ENCODE results near the gene YOD1. TPM values are rescaled to one million over a fixed set of nuclear protein-coding genes. Genes with fewer than 3 reads are reported as not detected.

YOD1 gene
- total RNA-seq: 10 to 100 TPM; 11.6 to 17.7 (median 13.5) TPM

DNA sequence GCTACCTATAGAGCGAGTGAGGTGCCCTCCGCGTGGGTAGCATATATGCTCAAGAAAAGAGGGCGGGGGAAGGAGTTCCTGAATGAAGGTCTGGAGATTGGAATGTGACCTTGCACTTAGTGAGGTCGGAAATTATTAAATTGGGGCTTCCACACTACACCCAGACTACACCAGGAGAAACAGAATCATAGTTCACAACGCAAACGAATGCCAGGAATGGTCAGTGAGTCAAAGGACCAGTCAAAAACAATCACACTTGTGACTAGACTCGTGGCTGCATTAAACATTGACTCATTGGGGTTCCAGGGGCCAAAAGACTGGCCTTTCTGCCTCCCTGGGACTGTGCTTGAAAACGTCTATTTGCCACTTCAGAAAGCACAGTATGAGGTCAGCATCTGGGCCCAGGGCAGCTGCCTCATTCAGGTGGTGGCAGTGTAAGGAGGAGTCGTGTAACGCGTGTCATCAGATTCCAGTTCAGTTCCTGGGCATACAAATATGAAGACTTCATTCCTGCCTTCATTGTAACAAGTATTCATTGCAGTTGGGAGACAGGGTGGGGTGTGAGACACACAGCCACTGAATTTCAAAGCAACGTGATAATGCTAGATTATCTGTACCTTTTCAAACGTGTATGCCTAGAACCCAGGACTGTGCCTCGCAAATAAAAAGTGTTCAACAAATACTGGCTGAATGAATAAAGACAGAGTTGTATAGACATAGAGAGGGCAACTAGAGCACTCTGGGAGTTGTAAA is at the start of gene YOD1:
Gene YOD1 (minus strand): TSS at position 18 of the 753 bp plus-strand sequence. CDS start 178 bp downstream, outside the sequence.
- no peaks in the 10 kb centered on the region for H3K27me3 ChIP-seq
- TF ChIP-seq, protein P1, sequence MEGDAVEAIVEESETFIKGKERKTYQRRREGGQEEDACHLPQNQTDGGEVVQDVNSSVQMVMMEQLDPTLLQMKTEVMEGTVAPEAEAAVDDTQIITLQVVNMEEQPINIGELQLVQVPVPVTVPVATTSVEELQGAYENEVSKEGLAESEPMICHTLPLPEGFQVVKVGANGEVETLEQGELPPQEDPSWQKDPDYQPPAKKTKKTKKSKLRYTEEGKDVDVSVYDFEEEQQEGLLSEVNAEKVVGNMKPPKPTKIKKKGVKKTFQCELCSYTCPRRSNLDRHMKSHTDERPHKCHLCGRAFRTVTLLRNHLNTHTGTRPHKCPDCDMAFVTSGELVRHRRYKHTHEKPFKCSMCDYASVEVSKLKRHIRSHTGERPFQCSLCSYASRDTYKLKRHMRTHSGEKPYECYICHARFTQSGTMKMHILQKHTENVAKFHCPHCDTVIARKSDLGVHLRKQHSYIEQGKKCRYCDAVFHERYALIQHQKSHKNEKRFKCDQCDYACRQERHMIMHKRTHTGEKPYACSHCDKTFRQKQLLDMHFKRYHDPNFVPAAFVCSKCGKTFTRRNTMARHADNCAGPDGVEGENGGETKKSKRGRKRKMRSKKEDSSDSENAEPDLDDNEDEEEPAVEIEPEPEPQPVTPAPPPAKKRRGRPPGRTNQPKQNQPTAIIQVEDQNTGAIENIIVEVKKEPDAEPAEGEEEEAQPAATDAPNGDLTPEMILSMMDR (IDR thresholded peaks at IDR 0.05): no peak
- H3K27ac ChIP-seq: peak within 1 kb of the TSS; percentile 77 to 97 (median 97)
- no peaks in the 10 kb centered on the region for H3K9me3 ChIP-seq
- H3K4me3 ChIP-seq (replicated peaks in 1 of 3): peak within 1 kb of the TSS; percentile 92 to 99 (median 99)
- peaks cover 33 to 40% of the 10 kb centered on the region in 2 donors for H3K4me1 ChIP-seq
- intact Hi-C loops (cut with DNase I): no loop called here
- WGBS, 2 donors: 53 to 64% methylated on average over 15 of the region's 15 CpGs
- DNase-seq: peak in 1 of 2 donors; percentile 21
- H3K36me3 ChIP-seq: peaks cover 11 to 13% of the 10 kb centered on the region in 2 donors

DNA sequence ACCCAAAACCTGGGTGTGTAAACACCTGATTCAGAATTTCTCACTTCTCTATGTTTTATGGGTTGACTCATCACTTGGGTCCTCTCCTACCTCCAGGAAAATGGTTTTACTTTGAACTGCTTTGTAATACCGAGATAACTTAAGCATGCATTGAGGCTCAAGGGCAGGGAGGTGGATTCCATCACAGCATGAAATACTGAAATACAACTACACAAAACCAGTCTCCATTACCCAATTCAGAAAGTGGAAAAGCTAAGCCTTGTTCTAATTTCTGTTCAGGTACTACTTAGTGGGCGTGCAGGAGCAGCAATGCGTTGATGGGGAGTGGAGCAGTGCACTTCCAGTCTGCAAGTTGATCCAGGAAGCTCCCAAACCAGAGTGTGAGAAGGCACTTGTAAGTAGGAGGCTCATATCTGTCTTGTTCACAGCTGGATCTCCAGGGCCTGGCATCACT is 46.9 kb upstream of the YOD1 start:
- Histone ChIP-seq H3K9me3 (no peaks in the 10 kb centered on the region), H3K4me3 (replicated peaks in 1 of 3) (no peak overlapping the region), H3K4me1 (no peaks in the 10 kb centered on the region), H3K36me3 (no peaks in the 10 kb centered on the region), H3K27me3 (no peaks in the 10 kb centered on the region), H3K27ac (no peak overlapping the region)
- intact Hi-C loops (cut with DNase I): no loop called here
- 97 to 99% methylated on average over 3 of the region's 3 CpGs for WGBS, 2 donors
- TF ChIP-seq POLR2A (IDR thresholded peaks at IDR 0.05): no peak
- TF ChIP-seq, protein P1 (IDR thresholded peaks at IDR 0.05): no peak
- DNase-seq: no peak

DNA sequence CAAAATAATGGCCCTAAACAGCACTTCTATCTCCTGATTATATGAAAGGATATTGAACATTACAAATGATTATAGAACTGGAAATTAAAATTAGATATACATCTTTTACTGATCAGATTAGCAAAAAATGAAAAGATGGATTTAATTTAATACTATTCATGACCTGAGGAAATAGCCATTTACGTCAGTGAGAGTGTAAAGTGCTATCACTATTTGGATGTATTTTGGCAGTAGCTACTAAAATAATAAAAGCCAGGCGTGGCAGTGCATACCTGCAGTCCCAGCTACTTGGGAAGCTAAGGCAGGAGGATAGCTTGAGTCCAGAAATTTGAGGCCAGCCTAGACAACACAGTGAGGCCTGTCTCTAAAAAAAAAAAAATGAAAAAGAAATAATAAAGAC is 42.9 kb upstream of the YOD1 start:
- no peaks in the 10 kb centered on the region for H3K4me1 ChIP-seq
- H3K4me3 ChIP-seq (replicated peaks in 1 of 3): no peak overlapping the region
- H3K27me3 ChIP-seq: no peaks in the 10 kb centered on the region
- WGBS, 2 donors: 63 to 67% methylated on average over 2 of the region's 2 CpGs
- H3K27ac ChIP-seq: no peak overlapping the region
- TF ChIP-seq, protein P1 (IDR thresholded peaks at IDR 0.05): no peak
- DNase-seq: no peak
- no peaks in the 10 kb centered on the region for H3K9me3 ChIP-seq
- H3K36me3 ChIP-seq: no peaks in the 10 kb centered on the region
- intact Hi-C loops (cut with DNase I): no loop called here

DNA sequence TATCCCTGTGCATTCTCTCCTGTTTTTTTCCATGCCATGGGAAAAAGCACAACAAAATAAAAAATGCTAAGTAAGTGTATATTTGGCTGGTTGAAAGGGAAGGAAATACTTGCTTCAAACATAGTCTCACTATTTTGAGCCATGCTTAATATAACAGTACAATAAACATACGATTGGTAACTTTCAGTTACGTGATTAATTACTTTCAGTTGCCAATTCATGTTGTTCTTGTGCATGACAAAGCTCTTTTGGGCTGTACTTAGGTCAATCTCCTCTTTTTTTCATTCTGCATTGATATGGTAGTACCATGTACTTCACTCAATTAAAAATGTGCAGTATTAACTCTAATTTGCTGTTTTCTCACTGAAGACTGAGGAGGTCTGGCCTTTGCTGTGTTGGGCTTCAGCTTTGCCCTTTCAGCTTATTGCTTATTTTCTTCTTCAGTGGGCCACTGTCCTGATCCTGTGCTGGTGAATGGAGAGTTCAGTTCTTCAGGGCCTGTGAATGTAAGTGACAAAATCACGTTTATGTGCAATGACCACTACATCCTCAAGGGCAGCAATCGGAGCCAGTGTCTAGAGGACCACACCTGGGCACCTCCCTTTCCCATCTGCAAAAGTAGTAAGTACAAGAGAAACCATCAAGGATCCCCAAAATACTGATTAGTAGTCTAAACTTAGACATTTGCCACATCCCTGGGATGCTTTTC is 40.3 kb upstream of the YOD1 start:
- Histone ChIP-seq H3K27me3 (no peaks in the 10 kb centered on the region), H3K9me3 (no peaks in the 10 kb centered on the region), H3K4me3 (replicated peaks in 1 of 3) (no peak overlapping the region), H3K27ac (no peak overlapping the region), H3K36me3 (no peaks in the 10 kb centered on the region), H3K4me1 (no peaks in the 10 kb centered on the region)
- no peak for DNase-seq
- 70 to 73% methylated on average over 4 of the region's 4 CpGs for WGBS, 2 donors
- TF ChIP-seq, protein P1 (IDR thresholded peaks at IDR 0.05): no peak
- TF ChIP-seq POLR2A (IDR thresholded peaks at IDR 0.05): no peak
- intact Hi-C loops (cut with DNase I): no loop called here

All from thyroid gland (tissue), 4 donors.